RWPE1 (cell line): ENCODE results near the gene FAM180B.

ENCODE experiments used
- CTCF ChIA-PET: fragments of 350-600 bp; sonication (Branson Sonifier 250); formaldehyde crosslinking; extraction: SDS; loops from one replicate; lab custom pipeline; 2021; lab: Yijun Ruan, JAX
- POLR2A ChIA-PET: fragments of 400-600 bp; formaldehyde crosslinking; extraction: SDS; loops from one replicate; lab custom pipeline; 2020; ENCODE audit warnings: antibody characterized with exemption; ENCODE audit not compliant: low non-redundant PET; lab: Yijun Ruan, JAX
- DNase-seq: peaks from one replicate; pipeline ENCODE4 v3.0.0; 2012; ENCODE audit warnings: low spot score
- H3K27ac ChIP-seq: fragments of 450-650 bp; 2 replicates; pipeline ENCODE4 v1.5.1; 2017
- CTCF ChIP-seq: fragments of 450-650 bp; conservative IDR thresholded peaks from 2 replicates; pipeline ENCODE4 v1.5.1; 2017; ENCODE audit warnings: low read depth, mild to moderate bottlenecking

Gene FAM180B

GRCh38 chr11:47589118-47589517 is 2.6 kb downstream of the FAM180B start:
- ChIA-PET CTCF (no interaction called here), POLR2A (no interaction called here)
- DNase-seq = no peak
- H3K27ac ChIP-seq = no peak overlapping the region
- no peak for TF ChIP-seq CTCF

GRCh38 chr11:47589584-47589976 is 3.1 kb downstream of the FAM180B start:
- POLR2A ChIA-PET = no interaction called here
- TF ChIP-seq CTCF = no peak
- no peak overlapping the region for H3K27ac ChIP-seq
- CTCF ChIA-PET = interaction anchor here (0.7 kb wide), 1 partner anchor 90 kb away, joined by 3 read pairs; no protein-coding TSS in a partner anchor
- no peak for DNase-seq

GRCh38 chr11:47589977-47590861 is 3.7 kb downstream of the FAM180B start:
- no peak overlapping the region for H3K27ac ChIP-seq
- no peak for DNase-seq
- POLR2A ChIA-PET = no interaction called here
- TF ChIP-seq CTCF = no peak
- CTCF ChIA-PET = interaction anchor here (0.7 kb wide), 2 partner anchors 37 to 90 kb away, joined by 3 read pairs; no protein-coding TSS in a partner anchor

- no peak overlapping the region for H3K27ac ChIP-seq
- ChIA-PET CTCF (interaction anchor here (0.8 to 1.0 kb wide), 2 partner anchors 13 to 25 kb away, joined by 4 to 5 read pairs; partner anchors contain the start of gene NDUFS3), POLR2A (no interaction called here)
- DNase-seq = no peak
- TF ChIP-seq CTCF = no peak
These were observed 5.3 kb downstream of the FAM180B start for GRCh38 chr11:47591764-47592163.

- no peak overlapping the region for H3K27ac ChIP-seq
- DNase-seq = no peak
- no peak for TF ChIP-seq CTCF
- ChIA-PET CTCF (interaction anchor here (0.8 to 1.0 kb wide), 2 partner anchors 13 to 24 kb away, joined by 4 to 5 read pairs; partner anchors contain the start of gene NDUFS3), POLR2A (no interaction called here)
These were observed 5.8 kb downstream of the FAM180B start for GRCh38 chr11:47592251-47592650.

GRCh38 chr11:47592970-47593369 is 6.5 kb downstream of the FAM180B start:
- TF ChIP-seq CTCF = no peak
- H3K27ac ChIP-seq = no peak overlapping the region
- ChIA-PET POLR2A (no interaction called here), CTCF (no interaction called here)
- no peak for DNase-seq
